Pulmonary artery endothelial cell (primary cell): ENCODE results near the gene SPATA4. TPM values are rescaled to one million over a fixed set of nuclear protein-coding genes. Genes with fewer than 3 reads are reported as not detected.
"Not testable (repeated sequence)": the region's sequence is repeated elsewhere in the genome, so short reads cannot be mapped to it uniquely, and the experiment has no call there.

Experiments
- DNase-seq: peaks from one replicate; pipeline ENCODE4 v3.0.0-alpha.2; 2011; ENCODE audit warnings: low read depth, low spot score
- total RNA-seq: library from RNA; depleted of rRNA; stranded (reverse); fragments of >200 nt; gene quantifications from 2 replicates; pipeline ENCODE4 v1.2.3, GENCODE V29; 2014

Gene SPATA4
- total RNA-seq, result not detected in 2 replicates

DNA sequence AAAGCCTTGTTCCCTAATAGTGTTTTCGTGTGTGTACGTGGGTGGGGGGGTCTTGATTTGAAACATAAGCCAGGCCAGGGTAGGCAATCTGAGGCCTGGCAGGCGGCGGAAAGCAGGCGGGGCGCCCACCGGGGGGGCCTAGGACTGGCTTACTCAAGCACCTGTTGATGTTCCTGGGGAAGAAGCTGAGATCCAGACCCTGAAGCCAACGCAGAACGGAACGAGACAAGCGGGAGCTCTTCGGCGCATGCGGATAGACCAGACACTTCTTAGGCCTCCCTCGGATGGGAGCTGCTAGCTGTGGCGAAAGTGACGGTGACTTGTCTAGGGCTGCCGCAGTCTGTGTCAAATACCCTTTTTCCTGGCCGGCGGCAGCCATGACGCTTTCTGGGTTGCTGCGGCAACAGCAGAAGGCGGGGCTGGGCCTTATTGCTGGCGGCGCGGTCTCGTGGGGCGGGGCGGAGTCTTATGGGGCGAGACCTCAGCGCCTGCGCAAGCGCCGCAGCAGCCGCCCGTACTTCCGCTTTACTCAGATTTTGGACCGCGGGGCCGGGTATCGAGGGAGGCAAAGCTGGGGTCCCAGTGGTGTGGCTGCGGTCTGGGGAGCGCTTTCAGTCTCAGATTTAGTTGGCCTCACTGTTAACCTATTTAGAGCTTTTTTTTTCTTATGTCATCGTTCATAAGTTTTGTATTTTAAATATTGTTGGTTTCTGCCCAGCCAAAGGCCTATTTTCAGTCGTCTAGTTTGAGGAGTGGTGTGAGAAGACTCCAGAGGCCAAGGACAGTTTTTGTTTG lies at the start of gene SPATA4:
Gene SPATA4, minus strand, starts transcription at position 402 of the 795 bp plus-strand sequence. Its CDS starts 23 bp downstream, at position 379.
- DNase-seq, result peak; percentile 62

DNA sequence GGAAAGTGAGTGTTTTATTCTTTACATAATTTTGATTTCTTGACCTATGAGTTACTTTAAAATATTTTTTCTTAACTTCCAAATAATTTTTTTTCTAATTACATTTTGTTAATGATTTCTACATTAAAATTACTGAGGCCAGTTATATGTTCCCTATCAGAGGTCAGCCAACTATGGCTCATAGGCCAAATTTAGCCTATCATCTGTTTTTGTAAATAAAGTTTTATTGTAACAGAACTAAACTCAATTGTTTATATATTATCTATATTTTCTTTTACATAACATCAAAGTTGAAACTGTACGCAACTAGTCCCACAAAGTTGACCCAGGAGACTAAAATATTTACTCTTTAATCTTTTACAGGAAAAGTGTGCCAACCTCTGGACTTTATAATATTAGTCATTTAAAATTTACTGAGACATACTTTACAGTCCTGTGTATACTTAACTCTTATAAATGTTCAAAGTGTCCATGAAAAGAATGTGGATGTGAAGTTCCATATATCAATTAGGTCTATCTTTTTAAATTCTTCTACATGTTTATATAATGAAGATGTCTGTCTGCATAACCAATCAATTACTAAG lies 47.5 kb upstream of the SPATA4 start:
- no peak for DNase-seq

DNA sequence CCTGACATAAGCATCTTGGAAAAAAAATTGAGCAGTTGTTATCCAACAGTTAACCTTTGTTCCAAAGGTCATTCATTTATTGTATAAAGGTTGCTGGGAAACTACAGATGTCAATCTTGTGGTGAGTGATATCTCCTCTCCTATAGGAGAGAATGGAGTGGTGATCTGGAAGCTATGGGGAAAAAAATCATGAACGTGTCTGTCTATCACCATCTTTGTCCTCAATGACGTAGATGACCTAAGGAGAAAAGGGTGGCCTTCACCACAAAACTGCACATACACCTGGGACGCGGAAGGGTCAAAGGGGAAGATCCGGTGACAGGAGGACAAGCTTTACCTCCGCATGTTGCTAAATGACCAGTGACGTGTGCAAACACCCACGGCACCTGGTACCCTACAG lies 46.3 kb upstream of the SPATA4 start:
- no peak for DNase-seq

DNA sequence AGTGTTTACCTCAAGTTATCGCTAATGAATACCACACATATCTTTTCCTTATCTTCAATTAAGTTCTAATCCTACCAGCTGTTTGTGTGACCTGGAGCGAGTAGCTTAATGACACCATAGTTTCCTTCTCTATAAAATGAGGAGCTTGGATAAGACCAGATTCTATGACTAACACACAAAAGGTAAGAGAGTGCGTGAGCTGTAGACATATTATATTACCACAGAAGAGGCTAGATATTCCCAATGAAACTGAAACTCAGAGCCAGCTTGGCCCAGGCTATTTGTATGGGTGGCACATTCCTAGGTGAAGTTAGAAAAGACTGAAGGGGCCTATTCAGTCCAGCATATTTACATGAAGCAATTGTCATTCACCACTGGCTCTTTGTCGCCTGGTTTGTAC lies 43.4 kb upstream of the SPATA4 start:
- no peak for DNase-seq

DNA sequence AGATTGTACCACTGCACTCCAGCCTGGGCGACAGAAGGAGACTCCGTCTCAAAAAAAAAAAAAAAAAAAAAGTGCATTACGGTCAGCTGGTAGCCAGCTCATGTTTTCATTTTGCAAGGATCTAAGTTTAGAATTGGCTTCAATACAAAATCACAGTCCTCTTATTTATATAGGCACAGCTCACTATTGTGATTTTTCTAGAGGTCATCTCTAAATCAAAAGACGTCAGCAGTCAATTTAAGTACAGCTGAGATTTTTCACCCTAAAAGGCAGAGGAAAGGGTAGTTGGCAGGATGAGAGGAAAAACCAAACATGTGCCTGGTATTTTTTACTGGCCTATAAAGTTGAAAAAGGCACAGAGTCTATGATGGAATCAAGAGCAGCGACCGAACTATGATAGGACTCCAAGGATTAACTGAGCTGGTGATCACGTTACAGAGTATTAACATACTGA lies 42.8 kb upstream of the SPATA4 start:
- peak; percentile 1 for DNase-seq

DNA sequence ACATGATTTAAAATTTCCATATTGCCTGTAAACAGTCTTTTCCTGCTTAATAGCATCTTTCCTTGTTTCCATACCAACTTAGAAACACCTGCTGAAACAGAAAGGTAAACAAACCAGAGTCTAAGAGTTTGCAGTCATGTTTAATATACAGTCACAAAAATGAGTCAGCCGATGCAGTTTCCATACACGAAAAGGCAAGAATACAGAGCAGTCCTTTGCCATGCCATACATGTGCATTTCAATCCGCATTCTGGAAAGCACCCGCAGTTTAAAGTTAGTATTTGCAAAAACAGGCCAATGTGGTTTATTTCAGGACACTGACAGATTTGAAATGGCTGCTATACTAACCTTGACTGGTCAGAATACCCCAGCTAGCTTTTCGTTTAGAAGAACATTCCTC lies 41.6 kb upstream of the SPATA4 start:
- DNase-seq, result no peak

DNA sequence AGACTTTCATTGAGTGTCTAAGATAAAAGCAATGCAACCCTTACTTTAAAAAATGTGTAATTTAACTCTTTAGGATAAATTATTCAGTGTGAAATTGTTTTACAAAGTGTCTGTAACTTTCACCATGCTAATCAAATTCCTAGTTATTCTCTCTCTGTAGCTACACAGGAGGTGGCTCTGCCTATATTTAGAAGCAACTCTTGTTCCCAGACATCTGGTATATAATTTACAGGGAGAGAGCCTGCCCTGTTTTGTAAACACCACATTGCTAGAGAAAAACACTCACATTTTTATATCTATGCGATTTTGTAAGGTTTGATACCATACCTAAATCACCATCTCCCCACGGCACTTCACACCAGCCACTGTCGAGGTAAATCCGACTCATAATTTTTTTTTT lies 35.5 kb upstream of the SPATA4 start:
- DNase-seq, result no peak

DNA sequence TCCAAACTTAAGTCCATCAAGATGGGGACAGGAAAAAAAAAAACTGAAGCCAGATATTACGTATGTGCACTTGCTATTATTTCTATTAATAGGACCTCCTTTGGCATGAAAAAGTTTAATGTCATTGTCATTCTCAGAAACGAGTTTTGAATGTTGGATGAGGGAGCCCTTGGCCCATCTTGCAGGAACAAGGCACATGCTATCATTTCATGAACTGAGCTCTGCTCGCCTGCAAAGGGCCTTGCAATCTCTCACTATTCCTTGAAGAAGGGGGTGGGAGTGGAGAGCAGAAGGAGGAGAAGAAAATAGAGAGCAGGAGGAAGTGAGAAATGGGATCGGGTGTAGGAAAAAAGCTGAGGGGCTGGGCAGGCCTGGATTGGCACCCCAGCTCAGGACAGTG lies 34.3 kb upstream of the SPATA4 start:
- DNase-seq, result no peak

DNA sequence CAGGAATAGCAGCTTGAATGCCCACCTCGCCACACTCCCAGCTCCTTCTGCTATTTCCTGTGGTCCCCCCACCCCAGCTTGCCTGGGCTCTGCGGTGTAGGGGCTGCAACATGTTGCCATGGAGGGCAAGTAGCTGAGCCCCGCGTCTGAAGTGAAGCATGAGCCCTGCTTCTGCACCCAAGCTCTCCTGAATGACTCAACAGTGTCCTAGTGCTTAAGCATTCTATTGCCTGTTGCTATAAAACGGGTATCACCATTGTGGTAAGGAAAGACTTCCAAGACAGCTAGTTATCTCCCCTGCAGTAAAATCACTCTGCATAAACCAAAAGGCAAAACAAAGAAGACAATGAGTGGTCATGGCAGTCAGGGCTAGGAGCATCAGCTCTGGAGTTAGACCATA lies 31.4 kb upstream of the SPATA4 start:
- no peak for DNase-seq

DNA sequence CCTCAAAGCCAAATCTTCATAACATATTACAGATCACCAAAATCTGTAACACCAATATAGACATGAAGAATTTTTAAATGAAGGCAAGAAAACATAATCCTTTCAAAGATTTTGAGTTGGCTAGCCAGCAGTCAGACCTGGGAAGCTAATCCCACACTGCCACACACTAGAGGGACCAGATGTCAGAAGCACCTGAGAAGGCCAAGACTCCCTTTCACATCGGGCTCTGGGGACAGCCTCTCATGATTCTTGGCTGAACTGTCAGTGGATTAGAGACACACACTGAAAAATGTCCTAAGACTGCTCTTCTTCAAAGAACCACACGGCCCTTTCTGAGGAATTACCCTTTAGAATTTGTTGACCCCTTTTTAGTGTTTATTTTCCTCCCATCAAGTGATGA lies 28.2 kb upstream of the SPATA4 start:
- no peak for DNase-seq

DNA sequence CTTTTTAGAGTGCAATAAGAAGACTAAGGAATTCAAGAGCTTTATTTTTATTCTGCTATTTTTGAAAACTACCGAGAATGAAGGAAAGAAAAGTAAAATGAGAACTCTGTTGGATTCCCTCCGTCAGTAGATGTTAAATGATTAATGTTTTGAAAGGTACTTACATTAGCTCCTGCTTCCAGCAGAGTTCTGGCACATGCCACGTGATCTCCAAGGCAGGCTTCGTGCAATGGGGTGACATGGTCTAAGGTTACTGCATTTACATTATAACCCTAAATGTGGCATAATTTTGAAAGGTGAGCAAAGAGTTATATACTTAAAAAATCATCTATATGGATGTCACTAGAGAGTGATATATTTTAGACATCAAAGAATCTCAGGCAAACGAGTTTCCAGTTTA lies 26.8 kb upstream of the SPATA4 start:
- DNase-seq, result no peak

DNA sequence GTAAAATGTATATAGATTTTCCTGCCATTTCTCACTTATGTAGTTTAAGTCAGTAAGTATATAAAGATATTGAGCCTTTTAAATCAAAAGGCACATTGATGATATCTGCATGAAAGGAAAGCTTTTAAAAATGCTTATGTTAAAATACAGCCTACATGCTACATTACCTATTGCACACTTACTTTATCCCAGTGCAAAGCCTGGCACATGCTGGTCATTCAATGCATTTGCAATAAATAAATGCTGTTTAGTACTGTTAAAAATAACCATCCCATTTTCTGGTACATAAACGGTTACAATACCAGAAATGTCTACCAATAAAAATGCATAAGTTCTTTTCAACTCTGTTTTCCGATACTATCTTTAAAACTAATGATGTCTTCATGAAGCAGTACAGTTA lies 22.1 kb upstream of the SPATA4 start:
- no peak for DNase-seq

DNA sequence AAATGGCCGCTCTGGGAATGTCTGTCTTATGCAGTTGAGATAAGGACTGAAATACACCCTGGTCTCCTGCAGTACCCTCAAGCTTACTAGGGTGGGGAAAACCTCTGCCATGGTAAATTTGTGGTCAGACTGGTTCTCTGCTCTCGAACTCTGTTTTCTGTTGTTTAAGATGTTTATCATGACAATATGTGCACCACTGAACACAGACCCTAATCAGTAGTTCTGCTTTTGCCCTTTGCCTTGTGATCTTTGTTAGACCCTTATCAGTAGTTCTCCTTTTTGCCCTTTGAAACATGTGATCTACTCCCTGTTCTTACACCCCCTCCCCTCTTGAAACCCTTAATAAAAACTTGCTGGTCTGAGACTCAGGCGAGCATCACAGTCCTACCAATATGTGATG lies 17.0 kb upstream of the SPATA4 start:
- not testable (repeated sequence) for DNase-seq

DNA sequence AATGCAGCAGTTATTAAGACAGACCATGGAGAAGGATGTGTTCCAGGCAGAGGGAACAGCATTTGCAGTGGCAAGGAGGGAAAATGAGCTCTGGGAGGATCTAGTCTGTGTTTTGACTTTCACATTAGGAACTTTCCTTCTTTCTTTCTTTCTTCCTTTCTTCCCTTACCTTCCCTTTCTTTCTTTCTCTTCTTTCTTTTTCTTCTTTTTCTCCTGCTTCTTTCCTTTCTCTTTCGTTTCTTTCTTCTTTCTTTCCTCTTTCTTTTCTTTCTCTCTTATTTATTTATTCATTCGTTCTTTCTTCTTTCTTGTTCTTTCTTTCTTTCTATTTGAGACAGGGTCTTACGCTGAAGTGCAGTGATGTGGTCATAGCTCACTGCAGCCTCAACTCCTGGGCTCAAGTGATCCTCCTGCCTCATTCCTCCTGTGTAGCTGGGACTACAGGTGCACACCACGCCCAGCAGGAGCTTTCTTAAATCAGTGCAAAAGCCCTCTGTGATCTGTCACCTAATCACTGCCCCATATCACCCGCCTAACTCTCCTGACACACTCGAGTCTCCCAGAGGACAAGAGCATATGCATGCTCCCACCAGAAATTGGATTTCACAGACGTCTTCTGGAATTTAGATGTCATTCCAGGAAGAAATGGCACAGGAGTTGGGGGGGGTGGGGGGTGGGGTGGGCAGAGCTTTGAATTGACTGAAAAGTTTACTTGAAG lies 15.4 kb upstream of the SPATA4 start:
- no peak for DNase-seq

DNA sequence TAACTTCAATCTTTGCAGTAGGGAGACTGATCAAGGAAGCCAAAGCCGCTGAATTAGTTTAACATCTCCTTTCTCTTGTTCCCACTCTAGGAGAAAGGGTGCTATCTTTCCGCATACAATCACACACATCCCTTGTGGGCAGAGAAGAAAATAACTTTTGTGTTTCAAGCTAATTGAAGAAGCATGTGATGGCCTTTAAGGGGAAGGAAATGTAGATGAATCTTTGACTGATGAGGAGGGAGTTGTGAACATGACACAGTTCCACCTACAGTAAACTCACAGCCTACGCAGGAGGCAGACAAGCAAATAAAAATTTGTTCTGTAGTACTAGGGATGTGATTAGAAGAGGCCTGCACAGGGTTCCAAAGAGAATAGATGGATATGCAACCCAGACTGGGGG lies 14.7 kb upstream of the SPATA4 start:
- DNase-seq, result no peak

DNA sequence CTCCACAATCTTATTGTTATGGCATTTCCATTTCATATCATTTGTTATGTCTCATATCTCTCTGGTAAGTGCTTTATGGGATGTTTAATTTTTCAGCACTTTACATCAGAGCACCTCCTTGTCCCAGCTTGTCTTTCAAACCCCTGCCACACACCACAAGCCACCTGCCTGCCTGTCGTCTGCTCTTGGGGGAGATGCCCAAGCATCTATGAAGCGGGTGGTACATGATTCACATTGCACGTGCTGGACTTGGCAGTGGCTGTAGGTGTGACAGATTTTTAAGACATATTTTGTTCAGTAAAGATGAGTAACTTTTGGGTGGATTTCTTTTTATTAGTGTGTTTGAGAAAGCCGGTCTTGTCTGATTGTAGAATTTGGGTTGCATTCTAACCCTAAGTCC lies 14.2 kb upstream of the SPATA4 start:
- no peak for DNase-seq

DNA sequence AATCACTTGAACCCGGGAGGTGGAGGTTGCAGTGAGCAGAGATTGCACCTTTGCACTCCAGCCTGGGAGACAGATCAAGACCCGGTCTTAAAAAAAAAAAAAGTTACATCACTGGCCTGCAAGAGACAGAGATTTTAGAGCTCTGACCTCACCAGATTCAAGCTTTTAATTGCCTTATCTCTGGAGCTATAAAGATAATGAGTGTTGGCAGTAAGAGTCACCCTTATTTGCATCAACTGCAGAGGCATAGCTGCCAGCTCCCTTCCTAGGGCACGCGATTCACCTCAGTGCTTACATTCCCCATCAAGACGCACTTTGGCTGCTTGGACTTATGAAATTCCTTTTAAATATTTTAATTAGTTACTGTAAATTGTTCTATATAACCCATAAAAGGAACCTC lies 12.5 kb upstream of the SPATA4 start:
- no peak for DNase-seq

DNA sequence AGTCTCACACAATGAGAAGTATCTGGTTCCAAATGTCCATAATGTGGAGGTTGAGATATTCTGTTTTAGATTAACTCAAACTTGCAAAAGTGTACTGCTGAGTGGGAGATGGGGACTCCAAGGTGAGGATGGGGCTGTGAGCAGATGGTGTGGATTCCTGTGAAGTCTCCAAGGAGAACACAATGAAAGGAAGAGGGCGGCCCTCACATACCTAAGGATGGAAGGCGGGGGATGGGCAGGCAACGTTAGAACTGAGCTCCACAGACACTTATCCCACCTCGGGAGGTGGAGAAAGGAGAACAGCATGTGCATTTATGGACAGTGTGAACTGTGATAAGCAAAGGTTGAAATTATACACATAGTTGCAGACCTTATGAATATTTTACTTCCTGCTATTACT lies 9.9 kb upstream of the SPATA4 start:
- no peak for DNase-seq

DNA sequence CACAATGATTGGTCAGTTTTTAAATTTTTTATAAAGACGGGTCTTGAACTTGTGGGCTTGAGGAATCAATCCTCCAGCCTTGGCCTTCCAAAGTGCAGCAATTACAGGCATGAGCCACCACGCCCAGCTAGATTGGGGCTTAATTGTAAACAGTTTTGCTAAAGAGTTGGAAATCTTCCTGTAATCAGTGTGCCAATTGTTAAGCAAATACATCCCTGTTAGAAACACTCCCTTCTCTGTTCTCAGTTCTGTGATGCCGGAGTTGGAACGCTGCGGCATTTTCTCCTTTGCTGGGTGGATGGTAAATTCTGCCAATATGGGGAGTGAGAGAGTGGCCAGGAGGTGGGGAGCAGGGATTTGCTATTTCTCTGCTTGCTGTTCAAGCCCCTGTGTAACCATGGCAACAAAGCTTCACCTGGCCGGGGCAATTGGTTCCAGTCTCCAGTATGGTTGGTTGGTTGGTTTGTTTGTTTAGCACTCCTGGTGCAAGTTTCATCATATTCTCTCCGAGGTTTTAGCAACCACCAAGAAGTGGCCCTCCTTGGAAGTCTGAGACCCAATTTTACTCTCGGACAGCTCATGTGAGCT lies 3.0 kb upstream of the SPATA4 start:
- no peak for DNase-seq

DNA sequence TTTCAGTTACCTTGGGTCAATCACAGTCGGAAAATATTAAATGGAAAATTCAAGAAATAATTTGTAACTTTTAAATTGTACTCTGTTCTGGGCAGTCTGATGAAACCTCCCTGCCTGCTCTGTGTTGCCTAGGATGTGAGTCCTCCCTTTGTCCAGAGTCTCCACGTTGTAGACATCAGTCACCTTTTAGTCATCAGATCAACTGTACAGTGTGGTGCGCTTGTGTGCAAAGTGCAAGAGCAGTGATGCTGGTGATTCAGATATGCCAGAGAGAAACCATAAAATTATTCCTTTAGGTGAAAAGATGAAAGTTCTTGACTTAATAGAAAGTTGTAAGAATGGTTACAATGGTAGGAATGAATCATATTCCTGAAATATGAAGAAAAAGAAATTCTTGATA lies 1.4 kb downstream of the SPATA4 start:
- no peak for DNase-seq

DNA sequence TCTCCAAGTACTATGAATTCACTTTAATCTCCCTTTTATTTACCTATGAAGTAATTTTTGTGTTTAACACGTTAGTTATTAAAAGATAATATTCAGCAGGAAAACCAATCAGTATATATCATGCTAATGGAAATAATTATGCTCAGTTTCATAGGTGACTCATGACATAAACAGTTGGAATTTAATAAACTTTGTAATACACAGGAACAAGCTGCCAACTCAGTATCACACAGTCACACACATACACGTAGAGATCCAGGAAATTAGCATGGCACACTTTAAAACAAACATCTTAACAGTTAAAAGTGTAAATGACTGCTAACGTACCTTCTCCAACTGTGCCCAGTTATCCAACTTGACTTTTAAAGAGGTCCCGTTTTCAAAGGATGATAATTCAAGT lies 2.3 kb downstream of the SPATA4 start:
- DNase-seq, result no peak

DNA sequence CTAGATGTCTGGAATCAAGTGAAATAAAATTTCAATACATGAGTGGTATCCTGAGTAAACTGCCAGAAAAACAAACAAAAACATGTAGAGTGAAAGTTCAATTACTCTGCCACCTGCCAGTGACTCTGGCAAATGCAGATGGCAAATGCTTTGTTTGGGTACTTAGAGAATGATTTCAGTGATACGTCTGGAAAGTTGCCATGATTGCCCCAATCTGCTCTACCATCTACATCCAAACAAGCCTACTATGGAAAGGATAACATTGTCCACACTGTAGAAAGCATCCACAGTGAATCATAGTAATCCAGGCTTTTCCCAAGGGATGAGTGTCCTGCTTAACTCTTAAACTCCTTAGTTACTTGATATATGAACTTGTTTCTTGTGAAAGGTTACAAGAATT lies 3.4 kb downstream of the SPATA4 start:
- no peak for DNase-seq
